Dermis microvascular lymphatic vessel endothelial cell (primary cell): ENCODE measurements around the gene AFF4. TPM values are rescaled to one million over a fixed set of nuclear protein-coding genes. Genes with fewer than 3 reads are reported as not detected.
"Not testable (repeated sequence)": the region's sequence is repeated elsewhere in the genome, so short reads cannot be mapped to it uniquely, and the experiment has no call there.

Experiments
- DNase-seq, 2 donors: peaks; one replicate each; pipeline versions ENCODE4 v3.0.0 to v3.0.0-alpha.2; 2010; ENCODE audit warnings: low read depth in 2 of 2
- total RNA-seq: library from RNA; depleted of rRNA; stranded (reverse); fragments of >200 nt; gene quantifications from 2 replicates; pipeline ENCODE4 v1.2.1, GENCODE V29; 2014

AFF4 gene
- total RNA-seq, 1 donor from 2014 or later = 19.4 TPM

DNA sequence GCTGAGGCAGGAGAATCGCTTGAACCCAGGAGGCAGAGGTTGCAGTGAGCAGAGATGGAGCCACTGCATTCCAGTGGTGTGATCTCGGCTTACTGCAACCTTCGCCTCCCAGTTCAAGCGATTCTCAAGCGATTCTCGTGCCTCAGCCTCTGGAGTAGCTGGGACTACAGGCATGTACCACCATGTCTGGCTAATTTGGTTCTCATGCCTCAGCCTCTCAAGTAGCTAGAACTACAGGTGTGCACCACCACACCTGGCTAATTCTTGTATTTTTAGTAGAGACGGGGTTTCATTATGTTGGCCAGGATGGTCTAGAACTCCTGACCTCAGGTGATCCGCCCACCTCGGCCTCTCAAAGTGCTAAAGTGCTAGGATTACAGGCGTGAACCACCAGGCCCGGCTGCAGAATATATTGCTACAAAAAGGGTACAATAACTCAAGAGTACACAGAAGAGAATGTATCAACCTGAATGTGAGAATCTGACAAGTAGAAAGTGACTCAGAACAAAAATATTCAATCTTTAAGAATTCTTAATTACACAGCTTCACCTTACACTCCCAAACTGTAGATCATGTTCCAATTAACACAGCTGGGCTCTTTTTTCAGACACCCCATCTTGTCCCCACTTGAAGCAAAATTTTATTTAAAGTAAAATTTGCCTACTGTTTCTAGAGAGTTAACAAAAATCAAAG, 2.2 kb downstream of the AFF4 start:
- not testable (repeated sequence) for DNase-seq

DNA sequence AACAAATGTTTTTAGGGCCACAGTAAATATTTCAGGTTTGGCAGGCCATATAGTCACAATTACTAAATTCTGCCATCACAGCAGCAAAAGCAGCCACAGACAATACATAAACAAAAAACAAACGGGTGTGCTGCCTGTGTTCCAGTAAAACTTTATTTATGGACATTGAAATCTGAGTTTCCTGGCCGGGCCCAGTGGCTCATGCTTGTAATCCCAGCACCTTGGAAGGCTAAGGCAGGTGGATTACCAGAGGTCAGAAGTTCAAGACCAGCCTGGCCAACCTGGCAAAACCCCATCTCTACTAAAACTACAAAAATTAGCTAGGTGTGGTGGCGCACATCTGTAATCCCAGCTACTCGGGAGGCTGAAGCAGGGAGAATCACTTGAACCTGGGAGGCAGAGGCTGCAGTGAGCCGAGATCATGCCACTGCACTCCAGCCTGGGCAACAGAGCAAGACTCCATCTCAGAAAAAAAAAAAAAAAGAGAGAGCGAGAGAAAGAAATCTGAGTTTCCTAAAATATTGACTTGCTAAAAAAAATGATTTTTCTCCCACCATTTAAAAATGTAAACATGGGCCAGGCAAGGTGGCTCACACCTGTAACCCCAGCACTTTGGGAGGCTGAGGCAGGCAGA, 7.2 kb downstream of the AFF4 start:
- DNase-seq = not testable (repeated sequence)

GRCh38 chr5:132953710-132954109, 9.7 kb downstream of the AFF4 start:
- no peak for DNase-seq

GRCh38 chr5:132952829-132953228, 10.6 kb downstream of the AFF4 start:
- DNase-seq = no peak

- no peak for DNase-seq
Measured at GRCh38 chr5:132951897-132952296, 11.5 kb downstream of the AFF4 start.

GRCh38 chr5:132949136-132949535, 14.3 kb downstream of the AFF4 start:
- peak in 1 of 2 donors; percentile 52 for DNase-seq

DNA sequence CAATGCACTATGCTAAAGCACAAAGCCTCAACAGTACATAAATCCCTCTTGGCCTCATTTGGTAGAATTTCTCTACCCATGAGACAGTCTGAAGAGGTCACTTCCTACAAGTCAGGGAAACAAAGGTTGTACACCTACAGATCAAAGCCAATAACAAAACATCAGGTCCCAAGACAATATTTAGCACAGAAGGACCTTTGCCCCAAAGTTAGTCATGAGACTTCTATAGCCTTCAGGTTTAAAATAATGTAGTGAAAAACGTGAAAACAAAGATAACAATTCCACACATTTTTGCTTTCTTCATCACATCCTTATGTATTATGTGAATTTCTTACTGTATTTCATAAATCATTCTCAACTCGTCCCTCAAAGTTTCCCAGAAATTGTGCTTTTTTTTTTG, 15.8 kb downstream of the AFF4 start:
- peak in 1 of 2 donors; percentile 91 for DNase-seq

DNA sequence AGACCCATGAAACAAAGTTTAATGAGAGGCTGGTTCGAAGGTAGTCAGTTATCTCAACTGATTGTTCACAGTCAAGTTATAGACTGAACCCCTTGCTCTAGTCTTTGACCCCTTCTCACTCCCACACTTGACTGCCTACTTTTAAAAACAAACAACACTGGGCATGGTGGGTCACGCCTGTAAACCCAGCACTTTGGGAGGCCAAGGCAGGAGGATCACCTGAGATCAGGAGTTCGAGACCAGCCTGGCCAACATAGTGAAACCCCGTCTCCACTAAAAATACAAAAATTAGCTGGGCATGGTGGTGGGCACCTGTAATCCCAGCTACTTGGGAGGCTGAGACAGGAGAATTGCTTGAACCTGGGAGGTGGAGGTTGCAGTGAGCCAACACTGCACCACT, 18.1 kb downstream of the AFF4 start:
- DNase-seq = not testable (repeated sequence)

- no peak for DNase-seq
Measured at GRCh38 chr5:132943362-132944022, 19.9 kb downstream of the AFF4 start.

DNA sequence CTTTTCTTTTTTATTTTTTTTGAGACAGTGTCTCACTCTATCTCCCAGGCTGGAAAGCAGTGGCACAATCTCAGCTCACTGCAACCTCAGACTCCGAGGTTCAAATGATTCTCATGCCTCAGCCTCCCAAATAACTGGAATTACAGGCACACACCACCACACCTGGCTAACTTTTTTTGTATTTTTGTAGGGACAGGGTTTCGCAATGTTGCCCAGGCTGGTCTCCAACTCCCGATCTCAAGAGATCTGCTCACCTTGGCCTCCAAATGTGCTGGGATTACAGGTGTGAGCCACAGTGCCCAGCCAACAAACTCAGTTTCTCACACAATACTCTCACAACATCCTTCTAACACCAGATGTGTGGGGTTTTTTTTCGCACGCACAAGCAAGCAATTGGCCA, 22.1 kb downstream of the AFF4 start:
- DNase-seq = no peak

DNA sequence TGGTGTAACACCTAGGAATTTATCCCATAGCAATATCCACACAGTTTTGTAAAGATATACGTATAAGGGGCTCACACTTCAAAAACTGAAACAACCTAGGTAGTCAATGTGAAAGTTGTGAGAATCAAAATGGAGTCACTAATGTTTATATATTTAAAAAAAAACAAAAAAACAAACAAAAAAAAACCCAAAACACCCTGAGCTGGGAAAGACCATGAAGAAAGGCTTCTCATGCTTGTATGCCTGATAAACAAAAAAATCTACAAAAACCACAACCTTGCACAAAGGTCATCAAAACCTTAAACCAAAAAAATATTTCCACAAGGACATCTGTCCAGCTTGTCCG, 35.4 kb downstream of the AFF4 start:
- no peak for DNase-seq

- DNase-seq = no peak
Measured at GRCh38 chr5:132927355-132928061, 35.9 kb downstream of the AFF4 start.

DNA sequence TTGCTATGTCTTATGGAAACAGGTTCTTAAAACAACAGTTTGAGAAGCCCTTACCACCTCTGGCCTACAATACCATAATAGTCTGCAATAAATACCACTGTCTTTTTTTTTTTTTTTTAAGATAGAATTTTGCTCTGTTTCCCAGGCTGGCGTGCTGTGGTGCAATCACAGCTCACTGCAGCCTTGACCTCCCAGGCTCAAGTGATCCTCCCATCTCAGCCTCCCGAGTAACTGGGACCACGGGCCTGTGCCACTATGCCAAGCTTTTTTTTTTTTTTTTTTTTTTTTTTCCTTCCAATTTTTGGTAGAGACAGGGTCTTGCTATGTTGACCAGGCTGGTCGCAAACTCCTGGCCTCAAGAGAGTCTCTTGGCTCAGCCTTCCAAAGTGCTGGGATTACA, 37.0 kb downstream of the AFF4 start:
- no peak for DNase-seq

GRCh38 chr5:132916086-132916485, 47.3 kb downstream of the AFF4 start:
- DNase-seq = no peak

DNA sequence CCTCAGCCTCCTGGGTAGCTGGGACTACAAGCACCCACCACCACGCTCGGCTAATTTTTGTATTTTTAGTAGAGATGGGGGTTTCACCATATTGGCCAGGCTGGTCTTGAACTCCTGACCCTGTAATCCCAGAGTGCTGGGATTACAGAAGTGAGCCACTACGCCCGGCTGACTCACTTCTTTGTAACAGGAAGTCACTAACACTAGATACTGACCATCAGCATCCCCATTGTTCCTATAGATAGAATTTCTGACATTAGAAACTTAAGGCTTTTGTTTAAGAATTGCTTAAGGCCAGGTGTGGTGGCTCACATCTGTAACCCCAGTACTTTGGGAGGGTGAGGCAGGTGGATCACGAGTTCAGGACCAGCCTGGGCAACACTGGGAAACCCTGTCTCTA, 47.8 kb downstream of the AFF4 start:
- peak in 1 of 2 donors; percentile 52 for DNase-seq

GRCh38 chr5:132909702-132910101, 53.7 kb downstream of the AFF4 start:
- no peak for DNase-seq

DNA sequence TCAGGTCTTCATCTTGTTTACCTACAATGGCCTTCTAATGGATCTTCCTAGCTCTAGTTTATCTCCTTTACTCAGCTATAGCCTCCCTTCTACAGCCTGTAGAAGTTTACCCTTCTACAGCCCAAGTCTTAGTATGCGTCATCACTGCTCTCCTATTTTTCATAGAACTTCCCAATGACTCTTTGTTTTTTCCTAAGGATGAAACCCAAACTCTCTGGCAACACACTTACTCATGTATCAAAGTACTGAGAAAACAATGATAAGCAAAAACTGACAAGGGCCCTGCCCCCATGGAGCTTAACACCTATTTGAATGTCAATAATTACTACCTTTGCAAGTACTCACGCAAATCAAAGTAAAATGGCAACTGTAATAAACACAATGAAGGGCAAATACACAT, 56.3 kb downstream of the AFF4 start:
- peak in 1 of 2 donors; percentile 93 for DNase-seq

- DNase-seq = peak in 1 of 2 donors; percentile 82
Measured at GRCh38 chr5:132905938-132906337, 57.5 kb downstream of the AFF4 start.

DNA sequence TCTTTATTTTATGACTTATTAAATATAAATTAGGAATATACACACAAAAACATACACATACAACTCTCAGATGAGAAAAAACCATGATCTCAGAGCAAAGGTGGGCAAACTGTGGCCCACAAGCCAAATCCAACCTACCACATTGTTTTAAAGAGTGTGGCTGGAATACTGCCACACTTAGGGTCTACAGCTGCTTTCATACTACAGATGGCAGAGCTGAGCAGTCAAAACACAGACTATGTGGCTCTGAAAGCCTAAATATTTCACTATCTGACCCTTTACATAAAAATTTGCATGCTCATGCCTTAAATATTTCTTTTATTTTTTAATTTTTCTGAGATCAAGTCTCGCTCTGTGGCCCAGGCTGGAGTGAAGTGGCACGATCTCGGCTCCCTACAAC, 61.7 kb downstream of the AFF4 start:
- DNase-seq = no peak

DNA sequence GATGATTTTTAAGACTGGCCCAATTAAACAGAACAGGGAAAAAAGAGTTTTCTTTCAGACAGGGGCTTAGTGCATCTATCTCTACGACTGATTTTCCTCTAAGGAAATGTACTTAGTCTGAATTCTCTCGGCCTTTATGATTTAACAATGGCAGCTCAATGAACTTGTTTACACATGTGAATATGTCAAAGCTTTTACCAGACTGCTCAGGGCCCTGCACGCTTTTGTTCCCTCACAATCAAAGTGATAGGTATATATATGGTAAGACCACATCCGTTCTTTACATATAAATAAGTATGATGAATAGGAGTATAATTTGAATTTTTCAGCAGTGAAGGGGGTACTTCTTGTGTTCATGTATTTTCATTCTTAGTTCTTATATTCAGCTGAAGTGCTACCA, 62.4 kb downstream of the AFF4 start:
- DNase-seq = no peak

- DNase-seq = no peak
Measured at GRCh38 chr5:132898094-132898493, 65.3 kb downstream of the AFF4 start.

GRCh38 chr5:132896685-132897084, 66.7 kb downstream of the AFF4 start:
- no peak for DNase-seq
